ENCODE results near the gene DLK1. TPM values are rescaled to one million over a fixed set of nuclear protein-coding genes. Genes with fewer than 3 reads are reported as not detected.
A peak's percentile ranks its signal among the peaks of the same experiment; 100 is the strongest.

Gene DLK1
- total and polyA plus RNA-seq, 2 of the 13 experiments (the other 11 are each of a cell fraction or from before 2014, with no cell fraction given): 95.5 to 312 TPM

- no peak for TF ChIP-seq ZNF329 (CRISPR knock-in tag; IDR thresholded peaks at IDR 0.05; ENCODE audit: low read depth)
- TF ChIP-seq REL (CRISPR knock-in tag; conservative IDR thresholded peaks at IDR 0.05): no peak
- 0 out of 2 replicates have a peak, but pooled peaks have one; percentile 15 for TF ChIP-seq RCOR2 (CRISPR knock-in tag; IDR thresholded peaks at IDR 0.05)
- no peak; the same call in 1 of the 2 replicates for TF ChIP-seq ETV6 (CRISPR knock-in tag; conservative IDR thresholded peaks at IDR 0.05)
- TF ChIP-seq, protein P1, sequence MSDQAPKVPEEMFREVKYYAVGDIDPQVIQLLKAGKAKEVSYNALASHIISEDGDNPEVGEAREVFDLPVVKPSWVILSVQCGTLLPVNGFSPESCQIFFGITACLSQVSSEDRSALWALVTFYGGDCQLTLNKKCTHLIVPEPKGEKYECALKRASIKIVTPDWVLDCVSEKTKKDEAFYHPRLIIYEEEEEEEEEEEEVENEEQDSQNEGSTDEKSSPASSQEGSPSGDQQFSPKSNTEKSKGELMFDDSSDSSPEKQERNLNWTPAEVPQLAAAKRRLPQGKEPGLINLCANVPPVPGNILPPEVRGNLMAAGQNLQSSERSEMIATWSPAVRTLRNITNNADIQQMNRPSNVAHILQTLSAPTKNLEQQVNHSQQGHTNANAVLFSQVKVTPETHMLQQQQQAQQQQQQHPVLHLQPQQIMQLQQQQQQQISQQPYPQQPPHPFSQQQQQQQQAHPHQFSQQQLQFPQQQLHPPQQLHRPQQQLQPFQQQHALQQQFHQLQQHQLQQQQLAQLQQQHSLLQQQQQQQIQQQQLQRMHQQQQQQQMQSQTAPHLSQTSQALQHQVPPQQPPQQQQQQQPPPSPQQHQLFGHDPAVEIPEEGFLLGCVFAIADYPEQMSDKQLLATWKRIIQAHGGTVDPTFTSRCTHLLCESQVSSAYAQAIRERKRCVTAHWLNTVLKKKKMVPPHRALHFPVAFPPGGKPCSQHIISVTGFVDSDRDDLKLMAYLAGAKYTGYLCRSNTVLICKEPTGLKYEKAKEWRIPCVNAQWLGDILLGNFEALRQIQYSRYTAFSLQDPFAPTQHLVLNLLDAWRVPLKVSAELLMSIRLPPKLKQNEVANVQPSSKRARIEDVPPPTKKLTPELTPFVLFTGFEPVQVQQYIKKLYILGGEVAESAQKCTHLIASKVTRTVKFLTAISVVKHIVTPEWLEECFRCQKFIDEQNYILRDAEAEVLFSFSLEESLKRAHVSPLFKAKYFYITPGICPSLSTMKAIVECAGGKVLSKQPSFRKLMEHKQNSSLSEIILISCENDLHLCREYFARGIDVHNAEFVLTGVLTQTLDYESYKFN (CRISPR knock-in tag; conservative IDR thresholded peaks at IDR 0.05): peak; percentile 86
- TF ChIP-seq, protein P2, sequence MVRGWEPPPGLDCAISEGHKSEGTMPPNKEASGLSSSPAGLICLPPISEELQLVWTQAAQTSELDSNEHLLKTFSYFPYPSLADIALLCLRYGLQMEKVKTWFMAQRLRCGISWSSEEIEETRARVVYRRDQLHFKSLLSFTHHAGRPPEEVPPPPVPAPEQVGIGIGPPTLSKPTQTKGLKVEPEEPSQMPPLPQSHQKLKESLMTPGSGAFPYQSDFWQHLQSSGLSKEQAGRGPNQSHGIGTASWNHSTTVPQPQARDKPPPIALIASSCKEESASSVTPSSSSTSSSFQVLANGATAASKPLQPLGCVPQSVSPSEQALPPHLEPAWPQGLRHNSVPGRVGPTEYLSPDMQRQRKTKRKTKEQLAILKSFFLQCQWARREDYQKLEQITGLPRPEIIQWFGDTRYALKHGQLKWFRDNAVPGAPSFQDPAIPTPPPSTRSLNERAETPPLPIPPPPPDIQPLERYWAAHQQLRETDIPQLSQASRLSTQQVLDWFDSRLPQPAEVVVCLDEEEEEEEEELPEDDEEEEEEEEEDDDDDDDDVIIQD (CRISPR knock-in tag; IDR thresholded peaks at IDR 0.05; ENCODE audit: low read depth): no peak
- no peak for TF ChIP-seq MAF1 (CRISPR knock-in tag; IDR thresholded peaks at IDR 0.05; ENCODE audit: borderline replicate concordance)
- no peak for TF ChIP-seq SETDB1 (CRISPR knock-in tag; IDR thresholded peaks at IDR 0.05; ENCODE audit: borderline replicate concordance)
- TF ChIP-seq, protein P3, sequence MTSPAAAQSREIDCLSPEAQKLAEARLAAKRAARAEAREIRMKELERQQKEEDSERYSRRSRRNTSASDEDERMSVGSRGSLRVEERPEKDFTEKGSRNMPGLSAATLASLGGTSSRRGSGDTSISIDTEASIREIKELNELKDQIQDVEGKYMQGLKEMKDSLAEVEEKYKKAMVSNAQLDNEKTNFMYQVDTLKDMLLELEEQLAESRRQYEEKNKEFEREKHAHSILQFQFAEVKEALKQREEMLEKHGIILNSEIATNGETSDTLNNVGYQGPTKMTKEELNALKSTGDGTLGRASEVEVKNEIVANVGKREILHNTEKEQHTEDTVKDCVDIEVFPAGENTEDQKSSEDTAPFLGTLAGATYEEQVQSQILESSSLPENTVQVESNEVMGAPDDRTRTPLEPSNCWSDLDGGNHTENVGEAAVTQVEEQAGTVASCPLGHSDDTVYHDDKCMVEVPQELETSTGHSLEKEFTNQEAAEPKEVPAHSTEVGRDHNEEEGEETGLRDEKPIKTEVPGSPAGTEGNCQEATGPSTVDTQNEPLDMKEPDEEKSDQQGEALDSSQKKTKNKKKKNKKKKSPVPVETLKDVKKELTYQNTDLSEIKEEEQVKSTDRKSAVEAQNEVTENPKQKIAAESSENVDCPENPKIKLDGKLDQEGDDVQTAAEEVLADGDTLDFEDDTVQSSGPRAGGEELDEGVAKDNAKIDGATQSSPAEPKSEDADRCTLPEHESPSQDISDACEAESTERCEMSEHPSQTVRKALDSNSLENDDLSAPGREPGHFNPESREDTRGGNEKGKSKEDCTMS (CRISPR knock-in tag; conservative IDR thresholded peaks at IDR 0.05): no peak
- no peak for TF ChIP-seq ZNF333 (CRISPR knock-in tag; IDR thresholded peaks at IDR 0.05; ENCODE audit: borderline replicate concordance)
- TF ChIP-seq ZFP90 (CRISPR knock-in tag; IDR thresholded peaks at IDR 0.05; ENCODE audit: borderline replicate concordance): no peak
- TF ChIP-seq, protein P4, sequence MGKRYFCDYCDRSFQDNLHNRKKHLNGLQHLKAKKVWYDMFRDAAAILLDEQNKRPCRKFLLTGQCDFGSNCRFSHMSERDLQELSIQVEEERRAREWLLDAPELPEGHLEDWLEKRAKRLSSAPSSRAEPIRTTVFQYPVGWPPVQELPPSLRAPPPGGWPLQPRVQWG (CRISPR knock-in tag; IDR thresholded peaks at IDR 0.05; ENCODE audit: borderline replicate concordance, low read depth): no peak
- no peak; the same call in 1 of the 2 replicates for TF ChIP-seq ZBED4 (CRISPR knock-in tag; IDR thresholded peaks at IDR 0.05; ENCODE audit: borderline replicate concordance)
- no peak for TF ChIP-seq HNRNPK (IDR thresholded peaks at IDR 0.05; ENCODE audit: low read depth, low read length, poor library complexity, severe bottlenecking)
- no peak for TF ChIP-seq AKAP8 (CRISPR knock-in tag; IDR thresholded peaks at IDR 0.05)
- no peak for TF ChIP-seq SP140L (CRISPR knock-in tag; IDR thresholded peaks at IDR 0.05; ENCODE audit: borderline replicate concordance)
- TF ChIP-seq HOXA9 (CRISPR knock-in tag; IDR thresholded peaks at IDR 0.05; ENCODE audit: borderline replicate concordance): no peak
Measured at GRCh38 chr14:100749967-100750597, 23.4 kb downstream of the DLK1 start (continued).
